Tibial nerve (tissue), 4 donors: Measurements from ENCODE around the gene TOM1L2.

Experiments
- EP300 ChIP-seq, 2 donors: sonication (generic); formaldehyde crosslinking; IDR thresholded peaks; one replicate each; pipeline ENCODE4 v1.6.1; 2017; ENCODE audit warnings: antibody characterized with exemption in 2 of 2, mild to moderate bottlenecking in 1 of 2
- POLR2A ChIP-seq, 2 donors: fragments of 450-650 bp; IDR thresholded peaks; one replicate each; pipeline ENCODE4 v1.6.1; 2017; ENCODE audit warnings: antibody characterized with exemption in 2 of 2, mild to moderate bottlenecking in 2 of 2, moderate library complexity in 2 of 2
- TF ChIP-seq, protein P1 (sequence below), 5 experiments: fragments of 200-600 bp in 3 of 5; fragments of 450-650 bp in 2 of 5; sonication (generic) in 3 of 5; IDR thresholded peaks; one replicate each; pipeline ENCODE4 v1.5.1; 2016 to 2019; ENCODE audit warnings: antibody characterized with exemption in 5 of 5, mild to moderate bottlenecking in 3 of 5, moderate library complexity in 2 of 5

DNA sequence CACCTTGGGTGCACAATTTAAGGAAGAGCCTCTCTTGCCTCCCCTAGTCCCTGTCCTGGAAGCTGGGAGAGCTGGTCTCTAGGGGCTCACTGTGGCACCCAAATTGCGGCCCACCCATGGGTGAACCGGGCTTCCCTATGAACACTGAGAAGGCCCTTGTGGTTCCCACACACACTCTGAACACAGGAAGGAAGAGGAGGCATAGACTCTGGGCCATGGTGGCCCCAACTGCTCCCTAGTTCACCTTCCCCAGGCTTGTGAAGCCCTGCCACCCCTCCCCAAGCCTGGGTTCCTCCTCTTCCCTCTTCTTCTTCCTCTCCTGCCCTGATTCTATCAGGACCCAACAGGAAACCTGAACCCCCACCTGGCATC, 145.9 kb downstream of the TOM1L2 start:
- TF ChIP-seq EP300 (IDR thresholded peaks at IDR 0.05) (no peak), POLR2A (IDR thresholded peaks at IDR 0.05) (no peak)
- TF ChIP-seq, protein P1, sequence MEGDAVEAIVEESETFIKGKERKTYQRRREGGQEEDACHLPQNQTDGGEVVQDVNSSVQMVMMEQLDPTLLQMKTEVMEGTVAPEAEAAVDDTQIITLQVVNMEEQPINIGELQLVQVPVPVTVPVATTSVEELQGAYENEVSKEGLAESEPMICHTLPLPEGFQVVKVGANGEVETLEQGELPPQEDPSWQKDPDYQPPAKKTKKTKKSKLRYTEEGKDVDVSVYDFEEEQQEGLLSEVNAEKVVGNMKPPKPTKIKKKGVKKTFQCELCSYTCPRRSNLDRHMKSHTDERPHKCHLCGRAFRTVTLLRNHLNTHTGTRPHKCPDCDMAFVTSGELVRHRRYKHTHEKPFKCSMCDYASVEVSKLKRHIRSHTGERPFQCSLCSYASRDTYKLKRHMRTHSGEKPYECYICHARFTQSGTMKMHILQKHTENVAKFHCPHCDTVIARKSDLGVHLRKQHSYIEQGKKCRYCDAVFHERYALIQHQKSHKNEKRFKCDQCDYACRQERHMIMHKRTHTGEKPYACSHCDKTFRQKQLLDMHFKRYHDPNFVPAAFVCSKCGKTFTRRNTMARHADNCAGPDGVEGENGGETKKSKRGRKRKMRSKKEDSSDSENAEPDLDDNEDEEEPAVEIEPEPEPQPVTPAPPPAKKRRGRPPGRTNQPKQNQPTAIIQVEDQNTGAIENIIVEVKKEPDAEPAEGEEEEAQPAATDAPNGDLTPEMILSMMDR (IDR thresholded peaks at IDR 0.05): no peak
